Measurements from ENCODE around the gene FARS2.
"Not testable (repeated sequence)": the region's sequence is repeated elsewhere in the genome, so short reads cannot be mapped to it uniquely, and the experiment has no call there.

FARS2 gene

GRCh38 chr6:5806406-5806805, 545.1 kb downstream of the FARS2 start:
- not testable (repeated sequence) for DNase-seq (ENCODE audit: low spot score)

- no peak for DNase-seq (ENCODE audit: low spot score)
Measured at GRCh38 chr6:5809450-5809849, 548.1 kb downstream of the FARS2 start.

DNA sequence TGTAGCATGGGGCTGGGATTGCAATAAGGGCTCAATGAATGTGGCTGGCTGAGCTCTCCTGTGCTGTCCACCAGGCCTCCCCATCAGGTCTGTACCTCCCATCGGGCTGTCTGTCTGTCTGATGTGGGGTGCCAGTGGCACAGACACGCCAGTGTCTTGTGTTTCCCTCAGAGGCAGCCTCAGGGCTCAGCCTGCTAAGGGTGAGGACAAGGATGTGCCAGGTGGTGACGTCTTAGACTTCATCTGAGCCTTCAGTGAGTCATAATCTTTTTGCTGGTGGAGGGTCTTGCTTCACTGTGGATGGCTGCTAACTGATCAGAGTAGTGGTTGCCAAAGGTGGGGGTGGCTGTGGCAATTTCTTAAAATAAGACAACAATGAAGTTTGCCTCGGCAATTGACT, 550.7 kb downstream of the FARS2 start:
- DNase-seq (ENCODE audit: low spot score) = no peak

GRCh38 chr6:5813625-5814027, 552.3 kb downstream of the FARS2 start:
- no peak for DNase-seq (ENCODE audit: low spot score)

DNA sequence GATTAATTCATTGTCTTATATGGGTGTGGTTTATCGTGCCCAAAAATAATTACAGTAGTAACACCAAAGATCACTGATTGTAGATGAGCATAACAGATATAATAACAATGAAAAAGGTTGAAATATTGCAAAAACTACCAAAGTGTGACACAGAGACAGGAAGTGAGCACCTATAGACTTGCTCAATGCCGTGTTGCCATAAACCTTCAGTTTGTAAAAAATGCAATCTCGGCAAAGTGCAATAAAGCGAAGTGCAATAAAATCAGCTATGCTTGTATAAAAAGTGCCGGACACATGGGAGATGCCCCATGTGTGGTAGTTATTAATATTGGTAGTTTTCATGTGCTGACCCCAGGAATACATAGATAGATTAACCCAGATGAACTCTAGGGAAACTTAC, 552.8 kb downstream of the FARS2 start:
- DNase-seq (ENCODE audit: low spot score) = no peak

DNA sequence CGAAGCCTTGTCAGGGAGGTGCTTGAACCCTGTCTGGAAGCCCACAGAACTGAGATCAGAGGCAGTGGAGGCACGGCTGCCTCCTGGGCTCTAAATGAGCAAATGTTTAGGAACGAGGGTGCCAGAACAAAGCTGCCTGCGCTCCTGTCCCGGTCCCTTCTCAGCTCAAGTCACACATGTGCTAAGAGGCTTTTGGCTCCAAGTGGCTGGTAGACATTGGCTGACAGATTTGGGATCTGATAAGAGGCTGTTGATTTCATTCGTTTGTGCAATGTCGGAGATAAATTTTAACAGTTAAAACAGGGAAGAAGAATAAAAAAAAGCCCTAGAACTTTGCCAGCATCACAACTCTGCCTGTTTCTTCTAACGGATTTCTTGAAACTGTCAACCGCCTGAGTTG, 553.6 kb downstream of the FARS2 start:
- no peak for DNase-seq (ENCODE audit: low spot score)

DNA sequence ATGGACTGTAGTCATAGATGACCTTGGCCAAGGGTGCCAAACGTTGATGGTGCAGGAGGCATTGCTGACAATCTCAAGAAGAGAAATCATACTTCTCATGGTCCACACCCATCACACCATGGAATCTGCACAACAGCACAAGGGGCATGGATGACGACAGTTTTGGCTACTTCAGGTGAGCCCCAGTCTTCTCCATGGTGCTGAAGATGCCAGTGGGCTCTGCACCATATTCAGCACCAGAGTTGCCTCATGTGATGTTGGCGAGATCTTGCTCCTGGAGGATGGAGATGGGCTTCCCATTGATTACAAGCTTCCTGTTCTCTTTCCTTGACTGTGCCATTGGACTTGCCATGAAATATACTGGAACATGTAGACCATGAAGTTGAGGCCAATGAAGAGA, 556.6 kb downstream of the FARS2 start:
- DNase-seq (ENCODE audit: low spot score) = no peak

DNA sequence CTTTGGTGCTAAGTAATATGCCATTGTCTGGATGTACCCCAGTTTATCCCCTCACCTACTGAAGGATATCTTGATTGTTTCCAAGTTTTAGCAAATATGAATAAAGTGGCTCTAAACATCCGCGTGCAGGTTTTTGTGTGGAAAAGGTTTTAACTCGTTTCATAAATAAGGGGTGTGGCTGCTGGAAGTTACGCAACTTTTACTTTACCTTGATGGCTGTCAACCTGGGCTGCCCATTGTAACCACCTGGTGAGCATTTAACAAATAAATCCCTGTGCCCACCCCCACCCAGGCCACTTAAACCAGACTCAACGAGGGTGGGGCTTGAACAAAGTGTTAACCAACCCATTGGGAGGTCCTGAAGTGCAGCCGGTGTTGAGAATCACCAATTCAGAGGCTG, 557.6 kb downstream of the FARS2 start:
- DNase-seq (ENCODE audit: low spot score) = no peak
